Measurements from ENCODE around the gene ZNF783.
"Not testable (repeated sequence)": the region's sequence is repeated elsewhere in the genome, so short reads cannot be mapped to it uniquely, and the experiment has no call there.

ZNF783 gene

DNA sequence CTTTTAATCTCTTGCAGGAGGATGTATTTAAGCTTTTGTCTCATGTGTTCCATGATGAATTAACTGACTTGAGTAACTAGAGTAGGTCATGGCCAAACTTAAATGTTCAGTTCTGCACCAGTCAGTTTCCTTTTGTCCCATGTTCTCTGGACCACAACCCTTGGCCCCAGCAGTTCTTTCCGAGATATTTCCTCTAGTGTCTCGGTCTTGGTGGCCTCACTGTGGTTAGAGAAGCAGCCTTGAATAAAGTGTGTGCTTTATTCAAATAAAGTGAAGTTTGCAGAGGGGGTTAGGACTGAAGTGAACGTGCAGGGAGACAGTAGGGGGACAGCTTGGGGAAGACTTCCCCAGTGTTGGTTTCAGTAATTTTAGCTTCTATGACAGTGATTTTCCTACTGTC, 13.2 kb upstream of the ZNF783 start:
- H2BK120ac ChIP-seq (ENCODE audit: low read depth, low read length), result no peak overlapping the region
- no peak overlapping the region for H3K18ac ChIP-seq (ENCODE audit: low read depth in 1 of 2, low read length in 2 of 2)
- H3K9me3 ChIP-seq (ENCODE audit: control insufficient read depth, low read length), result no peaks in the 10 kb centered on the region
- H2BK15ac ChIP-seq (ENCODE audit: low read depth, poor library complexity, severe bottlenecking), result no peak overlapping the region
- H3K14ac ChIP-seq (ENCODE audit: low read length in 2 of 2), result no peak overlapping the region
- no peak overlapping the region for H2AFZ ChIP-seq (ENCODE audit: low read depth, low read length)
- H4K8ac ChIP-seq (ENCODE audit: low read length), result no peak overlapping the region
- H3K36me3 ChIP-seq (ENCODE audit: control insufficient read depth in 1 of 2, insufficient read depth in 2 of 2, low read depth in 1 of 2, low read length in 2 of 2), result peaks cover 23 to 32% of the 10 kb centered on the region in 2 experiments
- peaks cover 31% of the 10 kb centered on the region for H3K79me1 ChIP-seq (replicated peaks; ENCODE audit: low read length, poor library complexity, severe bottlenecking)
- no peaks in the 10 kb centered on the region for H3K27me3 ChIP-seq (ENCODE audit: control insufficient read depth in 1 of 2, insufficient read depth in 1 of 2, low read length in 2 of 2)
- H3K4me1 ChIP-seq (ENCODE audit: control insufficient read depth, insufficient read depth, low read depth, low read length), result no peaks in the 10 kb centered on the region
- no peak overlapping the region for H2BK5ac ChIP-seq (ENCODE audit: low read depth, low read length, poor library complexity, severe bottlenecking)
- no peak overlapping the region for H3K23ac ChIP-seq (ENCODE audit: low read length in 2 of 2)
- no peak for DNase-seq
- no peak overlapping the region for H3K4me2 ChIP-seq (ENCODE audit: low read length, poor library complexity, severe bottlenecking)
- no peak overlapping the region for H2AK5ac ChIP-seq (ENCODE audit: low read length, severe bottlenecking)
- 87% methylated on average over 3 of the region's 3 CpGs for WGBS
- no peak overlapping the region for H3K4me3 ChIP-seq (ENCODE audit: insufficient read depth in 1 of 2, low read depth in 1 of 2, low read length in 2 of 2)
- H2BK12ac ChIP-seq (ENCODE audit: low read length in 2 of 2), result no peak overlapping the region
- no peak overlapping the region for H3K4ac ChIP-seq (ENCODE audit: low read depth in 1 of 2, low read length in 2 of 2)
- H4K91ac ChIP-seq (ENCODE audit: low read length), result no peak overlapping the region
- H3K9ac ChIP-seq (ENCODE audit: low read length), result peak overlapping the region; percentile 11
- H3K27ac ChIP-seq (ENCODE audit: low read length, poor library complexity, severe bottlenecking), result no peak overlapping the region

GRCh38 chr7:149250151-149250550, 11.8 kb upstream of the ZNF783 start:
- H2BK12ac ChIP-seq (ENCODE audit: low read length in 2 of 2); H3K4me2 ChIP-seq (ENCODE audit: low read length, poor library complexity, severe bottlenecking); DNase-seq; H2AFZ ChIP-seq (ENCODE audit: low read depth, low read length); H4K8ac ChIP-seq (ENCODE audit: low read length); H3K4ac ChIP-seq (ENCODE audit: low read depth in 1 of 2, low read length in 2 of 2); H3K4me3 ChIP-seq (ENCODE audit: insufficient read depth in 1 of 2, low read depth in 1 of 2, low read length in 2 of 2); H3K27ac ChIP-seq (ENCODE audit: low read length, poor library complexity, severe bottlenecking); H2BK15ac ChIP-seq (ENCODE audit: low read depth, poor library complexity, severe bottlenecking); H3K4me1 ChIP-seq (ENCODE audit: control insufficient read depth, insufficient read depth, low read depth, low read length); H3K18ac ChIP-seq (ENCODE audit: low read depth in 1 of 2, low read length in 2 of 2); H2BK120ac ChIP-seq (ENCODE audit: low read depth, low read length); H3K23ac ChIP-seq (ENCODE audit: low read length in 2 of 2); H4K91ac ChIP-seq (ENCODE audit: low read length); H2AK5ac ChIP-seq (ENCODE audit: low read length, severe bottlenecking); H3K9me3 ChIP-seq (ENCODE audit: control insufficient read depth, low read length); H3K9ac ChIP-seq (ENCODE audit: low read length); H3K27me3 ChIP-seq (ENCODE audit: control insufficient read depth in 1 of 2, insufficient read depth in 1 of 2, low read length in 2 of 2); H3K14ac ChIP-seq (ENCODE audit: low read length in 2 of 2); H2BK5ac ChIP-seq (ENCODE audit: low read depth, low read length, poor library complexity, severe bottlenecking): not testable (repeated sequence)
- 96% methylated on average over 18 of the region's 18 CpGs for whole genome bisulfite sequencing
- Histone ChIP-seq H3K36me3 (ENCODE audit: control insufficient read depth in 1 of 2, insufficient read depth in 2 of 2, low read depth in 1 of 2, low read length in 2 of 2) (peaks cover 36 to 46% of the 10 kb centered on the region in 2 experiments), H3K79me1 (replicated peaks; ENCODE audit: low read length, poor library complexity, severe bottlenecking) (peaks cover 33% of the 10 kb centered on the region)

GRCh38 chr7:149251518-149251917, 10.5 kb upstream of the ZNF783 start:
- not testable (repeated sequence) for H3K9me3 ChIP-seq (ENCODE audit: control insufficient read depth, low read length); H3K4me1 ChIP-seq (ENCODE audit: control insufficient read depth, insufficient read depth, low read depth, low read length); H4K8ac ChIP-seq (ENCODE audit: low read length); H2BK12ac ChIP-seq (ENCODE audit: low read length in 2 of 2); H2BK5ac ChIP-seq (ENCODE audit: low read depth, low read length, poor library complexity, severe bottlenecking); H3K27ac ChIP-seq (ENCODE audit: low read length, poor library complexity, severe bottlenecking); H3K4me2 ChIP-seq (ENCODE audit: low read length, poor library complexity, severe bottlenecking); H3K27me3 ChIP-seq (ENCODE audit: control insufficient read depth in 1 of 2, insufficient read depth in 1 of 2, low read length in 2 of 2); DNase-seq; H4K91ac ChIP-seq (ENCODE audit: low read length); H2BK15ac ChIP-seq (ENCODE audit: low read depth, poor library complexity, severe bottlenecking); H3K4me3 ChIP-seq (ENCODE audit: insufficient read depth in 1 of 2, low read depth in 1 of 2, low read length in 2 of 2); H3K18ac ChIP-seq (ENCODE audit: low read depth in 1 of 2, low read length in 2 of 2); H2AK5ac ChIP-seq (ENCODE audit: low read length, severe bottlenecking); H2AFZ ChIP-seq (ENCODE audit: low read depth, low read length); H3K23ac ChIP-seq (ENCODE audit: low read length in 2 of 2); H3K4ac ChIP-seq (ENCODE audit: low read depth in 1 of 2, low read length in 2 of 2); H2BK120ac ChIP-seq (ENCODE audit: low read depth, low read length); H3K9ac ChIP-seq (ENCODE audit: low read length); H3K14ac ChIP-seq (ENCODE audit: low read length in 2 of 2)
- 99% methylated on average over 10 of the region's 10 CpGs for WGBS
- peaks cover 45 to 59% of the 10 kb centered on the region in 2 experiments for H3K36me3 ChIP-seq (ENCODE audit: control insufficient read depth in 1 of 2, insufficient read depth in 2 of 2, low read depth in 1 of 2, low read length in 2 of 2)
- H3K79me1 ChIP-seq (replicated peaks; ENCODE audit: low read length, poor library complexity, severe bottlenecking), result peaks cover 30% of the 10 kb centered on the region

DNA sequence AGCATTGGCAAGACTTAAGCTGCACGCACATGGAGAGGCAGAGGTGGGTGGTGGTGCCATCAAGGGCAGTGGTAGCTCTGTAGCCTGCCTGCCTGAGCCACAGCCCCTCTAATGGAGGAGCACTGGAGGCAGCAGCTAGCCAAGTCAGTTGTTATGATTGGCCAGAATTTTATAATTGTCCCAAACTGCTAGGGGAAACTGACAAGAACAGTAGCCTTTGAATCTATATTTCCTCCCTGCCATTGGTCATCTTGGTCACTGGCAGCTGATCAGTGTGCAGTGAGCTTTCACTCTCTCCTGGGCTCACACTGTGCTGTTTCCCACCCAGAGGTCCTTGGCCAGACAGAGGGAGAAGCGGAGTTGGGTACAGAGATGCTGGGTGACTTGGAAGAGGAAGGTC, 9.6 kb upstream of the ZNF783 start:
- Histone ChIP-seq H3K23ac (ENCODE audit: low read length in 2 of 2) (no peak overlapping the region), H3K4me2 (ENCODE audit: low read length, poor library complexity, severe bottlenecking) (no peak overlapping the region), H3K4me3 (ENCODE audit: insufficient read depth in 1 of 2, low read depth in 1 of 2, low read length in 2 of 2) (no peak overlapping the region), H3K9ac (ENCODE audit: low read length) (no peak overlapping the region), H2AK5ac (ENCODE audit: low read length, severe bottlenecking) (no peak overlapping the region), H2BK12ac (ENCODE audit: low read length in 2 of 2) (no peak overlapping the region), H3K79me1 (replicated peaks; ENCODE audit: low read length, poor library complexity, severe bottlenecking) (peaks cover 27% of the 10 kb centered on the region), H3K4me1 (ENCODE audit: control insufficient read depth, insufficient read depth, low read depth, low read length) (no peaks in the 10 kb centered on the region), H3K36me3 (ENCODE audit: control insufficient read depth in 1 of 2, insufficient read depth in 2 of 2, low read depth in 1 of 2, low read length in 2 of 2) (peaks cover 45 to 59% of the 10 kb centered on the region in 2 experiments), H4K91ac (ENCODE audit: low read length) (no peak overlapping the region), H3K14ac (ENCODE audit: low read length in 2 of 2) (no peak overlapping the region), H4K8ac (ENCODE audit: low read length) (no peak overlapping the region), H3K4ac (ENCODE audit: low read depth in 1 of 2, low read length in 2 of 2) (no peak overlapping the region), H2BK120ac (ENCODE audit: low read depth, low read length) (no peak overlapping the region), H3K27ac (ENCODE audit: low read length, poor library complexity, severe bottlenecking) (no peak overlapping the region), H3K18ac (ENCODE audit: low read depth in 1 of 2, low read length in 2 of 2) (no peak overlapping the region), H3K27me3 (ENCODE audit: control insufficient read depth in 1 of 2, insufficient read depth in 1 of 2, low read length in 2 of 2) (no peaks in the 10 kb centered on the region), H2BK5ac (ENCODE audit: low read depth, low read length, poor library complexity, severe bottlenecking) (no peak overlapping the region), H3K9me3 (ENCODE audit: control insufficient read depth, low read length) (no peaks in the 10 kb centered on the region), H2BK15ac (ENCODE audit: low read depth, poor library complexity, severe bottlenecking) (no peak overlapping the region), H2AFZ (ENCODE audit: low read depth, low read length) (no peak overlapping the region)
- WGBS, result 100% methylated on average over 2 of the region's 2 CpGs
- no peak for DNase-seq

Measured in mesenchymal stem cell (in vitro differentiated cells and primary cell).